CD4-positive, alpha-beta T cell treated with Interleukin-12 subunit alpha and Interleukin-12 subunit beta, for 1 hour (primary cell): Measurements from ENCODE around the gene CDH13.

Source experiments
- DNase-seq: peaks from one replicate; pipeline ENCODE4 v3.0.0-alpha.2; 2020

Gene CDH13

GRCh38 chr16:83269541-83269940 is 642.8 kb downstream of the CDH13 start:
- no peak for DNase-seq

GRCh38 chr16:83270061-83270460 is 643.3 kb downstream of the CDH13 start:
- DNase-seq: no peak

GRCh38 chr16:83270640-83271039 is 643.9 kb downstream of the CDH13 start:
- no peak for DNase-seq

GRCh38 chr16:83271123-83271522 is 644.4 kb downstream of the CDH13 start:
- no peak for DNase-seq

GRCh38 chr16:83271970-83272575 is 645.3 kb downstream of the CDH13 start:
- DNase-seq: no peak

- DNase-seq: no peak
Measured at GRCh38 chr16:83272843-83273242, 646.1 kb downstream of the CDH13 start.

GRCh38 chr16:83273504-83274173 is 646.9 kb downstream of the CDH13 start:
- no peak for DNase-seq

- DNase-seq: no peak
Measured at GRCh38 chr16:83279251-83279650, 652.5 kb downstream of the CDH13 start.

GRCh38 chr16:83285921-83286320 is 659.2 kb downstream of the CDH13 start:
- DNase-seq: no peak

GRCh38 chr16:83296505-83296904 is 669.7 kb downstream of the CDH13 start:
- DNase-seq: no peak

GRCh38 chr16:83298541-83298940 is 671.8 kb downstream of the CDH13 start:
- DNase-seq: no peak

GRCh38 chr16:83300326-83300725 is 673.6 kb downstream of the CDH13 start:
- DNase-seq: no peak

GRCh38 chr16:83301971-83302370 is 675.2 kb downstream of the CDH13 start:
- DNase-seq: no peak

- no peak for DNase-seq
Measured at GRCh38 chr16:83302853-83303252, 676.1 kb downstream of the CDH13 start.

- no peak for DNase-seq
Measured at GRCh38 chr16:83305092-83305491, 678.3 kb downstream of the CDH13 start.

GRCh38 chr16:83306961-83307593 is 680.3 kb downstream of the CDH13 start:
- no peak for DNase-seq

GRCh38 chr16:83307594-83307992 is 680.8 kb downstream of the CDH13 start:
- no peak for DNase-seq

GRCh38 chr16:83308414-83308813 is 681.6 kb downstream of the CDH13 start:
- no peak for DNase-seq

- no peak for DNase-seq
Measured at GRCh38 chr16:83310816-83311215, 684.0 kb downstream of the CDH13 start.

- no peak for DNase-seq
Measured at GRCh38 chr16:83312015-83312717, 685.4 kb downstream of the CDH13 start.

GRCh38 chr16:83312718-83313245 is 686.0 kb downstream of the CDH13 start:
- no peak for DNase-seq

- no peak for DNase-seq
Measured at GRCh38 chr16:83315271-83315670, 688.5 kb downstream of the CDH13 start.

- DNase-seq: no peak
Measured at GRCh38 chr16:83316458-83316857, 689.7 kb downstream of the CDH13 start.

- no peak for DNase-seq
Measured at GRCh38 chr16:83318390-83318789, 691.6 kb downstream of the CDH13 start.
